Measurements from ENCODE around the gene RIMKLA.

The RIMKLA gene

GRCh38 chr1:42424201-42424600 lies 43.6 kb downstream of the RIMKLA start:
- peaks cover 8% of the 10 kb centered on the region for H3K27me3 Mint-ChIP-seq (ENCODE audit: low read depth)
- TF ChIP-seq, protein P1, sequence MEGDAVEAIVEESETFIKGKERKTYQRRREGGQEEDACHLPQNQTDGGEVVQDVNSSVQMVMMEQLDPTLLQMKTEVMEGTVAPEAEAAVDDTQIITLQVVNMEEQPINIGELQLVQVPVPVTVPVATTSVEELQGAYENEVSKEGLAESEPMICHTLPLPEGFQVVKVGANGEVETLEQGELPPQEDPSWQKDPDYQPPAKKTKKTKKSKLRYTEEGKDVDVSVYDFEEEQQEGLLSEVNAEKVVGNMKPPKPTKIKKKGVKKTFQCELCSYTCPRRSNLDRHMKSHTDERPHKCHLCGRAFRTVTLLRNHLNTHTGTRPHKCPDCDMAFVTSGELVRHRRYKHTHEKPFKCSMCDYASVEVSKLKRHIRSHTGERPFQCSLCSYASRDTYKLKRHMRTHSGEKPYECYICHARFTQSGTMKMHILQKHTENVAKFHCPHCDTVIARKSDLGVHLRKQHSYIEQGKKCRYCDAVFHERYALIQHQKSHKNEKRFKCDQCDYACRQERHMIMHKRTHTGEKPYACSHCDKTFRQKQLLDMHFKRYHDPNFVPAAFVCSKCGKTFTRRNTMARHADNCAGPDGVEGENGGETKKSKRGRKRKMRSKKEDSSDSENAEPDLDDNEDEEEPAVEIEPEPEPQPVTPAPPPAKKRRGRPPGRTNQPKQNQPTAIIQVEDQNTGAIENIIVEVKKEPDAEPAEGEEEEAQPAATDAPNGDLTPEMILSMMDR (IDR thresholded peaks at IDR 0.05; ENCODE audit: unreplicated experiment in 3 of 3), result no peak

GRCh38 chr1:42427240-42427639 lies 46.6 kb downstream of the RIMKLA start:
- H3K27ac Mint-ChIP-seq, result peak overlapping the region in 1 of 3 experiments; percentile 3
- H3K9me3 Mint-ChIP-seq, result no peaks in the 10 kb centered on the region
- H3K36me3 Mint-ChIP-seq (ENCODE audit: low read depth), result no peaks in the 10 kb centered on the region
- TF ChIP-seq, protein P1 (IDR thresholded peaks at IDR 0.05; ENCODE audit: unreplicated experiment in 3 of 3), result no peak
- no peak overlapping the region for H3K4me3 Mint-ChIP-seq
- peaks cover 8% of the 10 kb centered on the region for H3K27me3 Mint-ChIP-seq (ENCODE audit: low read depth)
- H3K4me1 Mint-ChIP-seq, result peaks cover 39% of the 10 kb centered on the region

More at GRCh38 chr1:42424201-42424600, 43.6 kb downstream of the RIMKLA start:
- Mint-ChIP-seq H3K4me1 (peaks cover 65% of the 10 kb centered on the region), H3K4me3 (no peak overlapping the region), H3K27ac (peak overlapping the region; percentile 55 to 83 (median 82)), H3K36me3 (ENCODE audit: low read depth) (no peaks in the 10 kb centered on the region), H3K9me3 (no peaks in the 10 kb centered on the region)

- Mint-ChIP-seq H3K4me3 (no peak overlapping the region), H3K27ac (peak overlapping the region in 1 of 3 experiments; percentile 38), H3K27me3 (ENCODE audit: low read depth) (peaks cover 8% of the 10 kb centered on the region), H3K9me3 (no peaks in the 10 kb centered on the region), H3K36me3 (ENCODE audit: low read depth) (no peaks in the 10 kb centered on the region), H3K4me1 (peaks cover 21% of the 10 kb centered on the region)
- TF ChIP-seq, protein P1 (IDR thresholded peaks at IDR 0.05; ENCODE audit: unreplicated experiment in 3 of 3), result no peak
Observed at GRCh38 chr1:42429603-42430002, 49.0 kb downstream of the RIMKLA start.

DNA sequence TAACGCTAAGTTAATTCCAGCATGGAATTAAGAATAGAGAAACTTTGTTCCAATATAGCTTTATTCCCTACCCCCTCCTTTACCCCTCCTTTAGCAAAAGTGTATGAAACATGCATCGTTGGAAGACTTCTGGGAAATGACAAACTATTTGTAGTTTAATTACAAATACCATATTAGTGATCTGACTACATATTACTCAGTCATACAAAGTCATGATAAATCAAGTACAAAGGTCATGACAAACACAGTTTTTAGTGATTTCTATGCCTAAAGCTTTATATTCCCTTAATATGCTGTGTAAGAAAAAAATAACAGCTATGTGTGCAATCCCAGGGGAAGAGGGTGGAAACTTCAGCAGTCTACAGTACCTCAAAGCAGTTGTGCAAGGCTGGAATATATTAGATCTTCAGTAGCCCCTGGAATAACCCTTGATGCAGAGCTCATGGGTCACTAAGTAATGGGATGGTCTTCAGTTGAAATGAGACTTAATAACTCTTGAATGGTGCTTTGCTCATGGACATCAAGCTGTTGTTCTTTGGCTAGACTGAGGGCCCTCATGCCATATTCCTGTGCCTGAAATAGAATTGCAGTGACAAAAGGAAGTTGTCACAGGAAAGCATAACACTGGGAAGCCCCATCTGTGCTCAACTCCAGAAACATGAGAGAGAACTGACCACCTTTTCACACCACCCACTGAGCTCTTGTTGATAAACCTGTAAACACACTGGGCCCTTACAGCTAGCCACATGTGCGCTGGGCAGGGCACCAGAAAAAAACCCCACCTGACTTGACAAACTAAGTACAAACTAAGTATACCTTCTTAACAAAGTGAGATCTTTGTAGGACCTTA lies 49.9 kb downstream of the RIMKLA start:
- Mint-ChIP-seq H3K27ac (no peak overlapping the region), H3K4me1 (peaks cover 13% of the 10 kb centered on the region), H3K36me3 (ENCODE audit: low read depth) (no peaks in the 10 kb centered on the region), H3K9me3 (no peaks in the 10 kb centered on the region), H3K4me3 (no peak overlapping the region), H3K27me3 (ENCODE audit: low read depth) (peaks cover 6% of the 10 kb centered on the region)
- TF ChIP-seq, protein P1 (IDR thresholded peaks at IDR 0.05; ENCODE audit: unreplicated experiment in 3 of 3), result no peak

DNA sequence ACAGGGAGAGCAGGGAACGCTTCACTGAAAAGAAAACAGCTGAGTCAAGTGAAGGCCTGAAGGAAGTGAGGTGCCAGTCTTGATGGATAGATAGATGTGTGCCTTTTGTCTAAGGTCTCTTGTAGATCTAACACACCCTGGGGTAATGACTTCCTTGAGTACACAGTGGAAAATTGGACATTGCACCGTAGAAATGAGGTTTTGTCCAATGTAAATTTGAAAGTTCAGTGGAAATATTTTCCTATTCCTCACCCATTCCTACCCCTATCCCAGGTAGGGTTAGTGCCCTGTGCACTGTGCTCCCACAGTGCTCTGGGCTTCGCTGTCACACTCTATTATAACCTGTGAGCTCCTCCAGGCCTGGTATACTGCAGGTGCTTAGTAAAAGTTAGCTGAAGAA lies 50.9 kb downstream of the RIMKLA start:
- Mint-ChIP-seq H3K4me3 (no peak overlapping the region), H3K4me1 (peaks cover 10% of the 10 kb centered on the region), H3K9me3 (no peaks in the 10 kb centered on the region), H3K27me3 (ENCODE audit: low read depth) (peaks cover 3% of the 10 kb centered on the region), H3K36me3 (ENCODE audit: low read depth) (no peaks in the 10 kb centered on the region), H3K27ac (no peak overlapping the region)
- TF ChIP-seq, protein P1 (IDR thresholded peaks at IDR 0.05; ENCODE audit: unreplicated experiment in 3 of 3), result no peak

DNA sequence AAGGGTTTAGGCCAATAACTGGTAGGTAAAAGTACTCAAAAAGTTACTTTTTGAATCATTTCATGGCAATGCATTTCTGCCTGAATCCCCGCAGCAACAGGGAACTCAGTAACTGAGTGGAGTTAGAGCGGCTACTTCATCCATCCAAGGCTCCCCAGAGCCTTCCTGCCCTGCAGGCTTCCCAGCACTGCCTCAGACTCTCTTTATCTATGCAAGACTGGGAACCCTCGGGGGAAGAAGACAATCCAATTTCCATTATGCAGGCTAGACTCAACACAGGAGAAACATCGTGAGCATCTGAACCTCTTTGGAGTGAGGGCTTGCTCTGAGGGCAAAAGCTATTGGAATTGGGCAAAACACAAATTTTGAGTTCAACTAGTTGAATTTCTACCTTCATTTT lies 52.1 kb downstream of the RIMKLA start:
- Mint-ChIP-seq H3K9me3 (no peaks in the 10 kb centered on the region), H3K36me3 (ENCODE audit: low read depth) (no peaks in the 10 kb centered on the region), H3K4me1 (peaks cover 10% of the 10 kb centered on the region), H3K27ac (no peak overlapping the region), H3K4me3 (no peak overlapping the region), H3K27me3 (ENCODE audit: low read depth) (no peaks in the 10 kb centered on the region)
- TF ChIP-seq, protein P1 (IDR thresholded peaks at IDR 0.05; ENCODE audit: unreplicated experiment in 3 of 3), result no peak

All from nephron (organoid).